Left cardiac atrium (tissue), 4 donors: Measurements from ENCODE around the gene SELENOI. TPM values are rescaled to one million over a fixed set of nuclear protein-coding genes. Genes with fewer than 3 reads are reported as not detected.
A peak's percentile ranks its signal among the peaks of the same experiment; 100 is the strongest.
"Not testable (repeated sequence)": the region's sequence is repeated elsewhere in the genome, so short reads cannot be mapped to it uniquely, and the experiment has no call there.

Experiments
- ATAC-seq, 2 donors: fragments of 200-7000 bp; cut with Tn5 transposase; one replicate each; pipeline ENCODE4 v1.9.1; 2020; ENCODE audit warnings: mild to moderate bottlenecking in 2 of 2, moderate library complexity in 2 of 2
- DNase-seq: peaks from one replicate; pipeline ENCODE4 v3.0.0-alpha.2; 2020
- intact Hi-C, 2 donors: fragments of 100-400 bp; cut with DNase I; formaldehyde crosslinking; loops; one replicate each; pipeline versions ENCODE4 v1.14.1 to v1.15.1; 2022 to 2023
- total RNA-seq, 2 donors: library from RNA; stranded (reverse); fragmentation: NEBNext Ultra II Directional; extraction: Animal tissue kit (Norgen Biotek cat#: 25700); gene quantifications; one replicate each; pipeline ENCODE4 v1.2.1, GENCODE V29; 2021
- donor health status: DM: no; HTN: yes; CAD: no.
- donor health status: DM: no; HTN: yes; CAD: no; lungs with severe emphysema.
- donor health status: DM: yes; HTN: yes; CAD: no.
- donor health status: Dilated cardiomyopathy.

SELENOI gene
- total RNA-seq, 2 donors from 2014 or later, result 13.5 to 20.4 TPM

GRCh38 chr2:26324903-26325302 is 21.0 kb upstream of the SELENOI start:
- ATAC-seq, result no peak
- DNase-seq, result no peak
- intact Hi-C loops, result no loop called here

DNA sequence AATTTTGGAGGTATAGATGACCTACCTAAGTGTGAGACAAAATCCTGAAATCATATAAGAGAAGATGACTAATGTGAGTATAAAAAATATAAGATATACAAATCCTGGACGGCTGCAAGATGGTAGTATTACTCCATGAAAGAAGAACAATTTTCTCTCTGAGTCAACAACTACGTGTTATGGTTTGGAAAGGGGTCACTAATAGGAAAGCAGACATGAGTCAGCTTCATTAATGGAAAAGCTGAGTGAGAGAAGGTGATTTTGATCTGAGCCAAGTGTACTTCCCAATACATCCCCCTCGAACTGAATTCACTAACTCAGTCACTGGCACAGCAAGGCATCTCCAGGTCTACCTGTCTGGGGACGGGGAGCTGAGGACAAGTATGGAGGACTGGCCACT is 20.1 kb upstream of the SELENOI start:
- DNase-seq, result no peak
- ATAC-seq, result no peak
- intact Hi-C loops, result no loop called here

DNA sequence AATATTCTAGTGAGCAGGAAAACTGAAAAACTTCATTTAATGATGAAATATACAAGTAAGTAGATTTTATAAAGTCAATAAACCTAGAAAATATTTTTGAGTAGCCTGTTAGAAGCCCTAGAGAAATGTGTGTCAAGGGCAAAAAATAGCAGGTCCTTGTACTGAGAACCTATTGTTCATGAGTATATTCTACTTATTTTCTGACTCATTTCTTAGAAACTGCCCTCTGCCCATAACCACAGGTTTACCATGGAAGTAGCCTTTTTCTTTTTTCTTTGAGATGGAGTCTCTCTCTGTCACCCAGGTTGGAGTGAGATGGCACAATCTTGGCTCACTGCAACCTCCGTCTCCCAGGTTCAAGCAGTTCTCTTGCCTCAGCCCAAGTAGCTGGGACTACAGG is 19.4 kb upstream of the SELENOI start:
- no peak for DNase-seq
- intact Hi-C loops, result no loop called here
- ATAC-seq, result no peak

GRCh38 chr2:26327291-26328272 is 18.4 kb upstream of the SELENOI start:
- DNase-seq, result no peak
- intact Hi-C loops, result no loop called here
- ATAC-seq, result no peak

GRCh38 chr2:26329083-26329482 is 16.9 kb upstream of the SELENOI start:
- DNase-seq, ATAC-seq, intact Hi-C loops: not testable (repeated sequence)

DNA sequence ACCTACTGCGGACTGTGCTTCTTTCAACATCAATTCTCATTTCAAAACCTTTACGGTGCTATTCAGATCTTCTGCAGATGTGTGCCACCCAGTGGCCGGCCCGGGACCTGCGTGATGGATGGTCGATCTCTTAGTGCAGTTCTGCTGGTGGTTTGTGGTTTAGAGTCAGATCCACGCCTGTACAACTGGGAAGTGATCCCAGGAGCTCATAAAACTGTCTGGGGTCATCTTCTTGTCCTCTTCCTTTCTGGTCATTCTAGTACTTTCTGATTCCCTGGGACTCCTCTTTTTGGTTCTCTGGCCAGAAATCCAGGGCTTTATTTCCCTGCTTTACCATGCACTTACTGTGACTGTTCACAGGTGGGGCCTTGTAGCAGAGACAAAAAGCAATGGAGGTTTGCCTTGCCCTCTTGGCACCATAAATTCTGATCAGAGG is 15.8 kb upstream of the SELENOI start:
- DNase-seq, result peak; percentile 89
- ATAC-seq, result peak; percentile 88 to 94
- intact Hi-C loops, result no loop called here

GRCh38 chr2:26330604-26331003 is 15.3 kb upstream of the SELENOI start:
- intact Hi-C loops, result no loop called here
- DNase-seq (no peak), ATAC-seq (no peak)

GRCh38 chr2:26331321-26331720 is 14.6 kb upstream of the SELENOI start:
- ATAC-seq, DNase-seq, intact Hi-C loops: not testable (repeated sequence)

- DNase-seq (no peak), ATAC-seq (no peak)
- intact Hi-C loops, result no loop called here
These were observed 12.7 kb upstream of the SELENOI start for GRCh38 chr2:26333293-26333692.

DNA sequence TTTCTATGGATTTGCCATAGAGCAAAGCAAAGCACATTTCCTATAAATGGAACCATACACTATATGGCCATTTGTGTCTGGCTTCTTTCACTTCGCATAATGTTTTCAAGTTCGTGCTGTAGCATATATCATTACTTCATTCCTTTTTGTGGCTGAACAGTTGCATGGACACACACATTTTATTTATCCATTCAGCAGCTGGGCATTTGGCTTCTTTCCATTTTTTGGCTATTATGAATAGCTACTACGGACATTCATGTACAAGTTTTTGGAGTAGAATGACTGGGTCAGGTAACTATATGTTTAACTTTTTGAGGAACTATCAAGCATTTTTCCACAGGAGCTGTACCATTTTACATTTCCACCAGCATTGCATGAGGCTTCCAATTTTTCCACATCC is 10.7 kb upstream of the SELENOI start:
- intact Hi-C loops, result no loop called here
- no peak for ATAC-seq
- DNase-seq, result no peak

- ATAC-seq, result no peak
- intact Hi-C loops, result no loop called here
- no peak for DNase-seq
These were observed 9.2 kb upstream of the SELENOI start for GRCh38 chr2:26336719-26337118.

- ATAC-seq (no peak), DNase-seq (no peak)
- intact Hi-C loops, result no loop called here
These were observed 8.6 kb upstream of the SELENOI start for GRCh38 chr2:26337298-26337697.

DNA sequence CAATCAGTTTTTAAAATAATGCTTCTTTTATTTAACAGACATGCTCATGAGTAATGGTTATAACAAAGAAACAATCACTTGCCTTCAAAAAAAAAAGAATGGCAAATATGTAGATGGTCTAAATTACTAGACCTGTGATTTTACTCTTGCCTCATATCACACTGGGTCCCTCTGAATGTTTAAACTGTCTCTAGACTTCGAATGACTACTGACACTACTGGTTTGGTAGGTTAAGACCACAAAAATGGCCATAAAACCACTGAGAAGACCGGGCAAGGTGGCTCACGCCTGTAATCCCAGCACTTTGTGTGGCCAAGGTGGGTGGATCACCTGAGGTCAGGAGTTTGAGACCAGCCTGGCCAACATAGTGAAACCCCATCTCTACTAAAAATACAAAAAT is 5.1 kb upstream of the SELENOI start:
- DNase-seq (no peak), ATAC-seq (no peak)
- intact Hi-C loops, result no loop called here

DNA sequence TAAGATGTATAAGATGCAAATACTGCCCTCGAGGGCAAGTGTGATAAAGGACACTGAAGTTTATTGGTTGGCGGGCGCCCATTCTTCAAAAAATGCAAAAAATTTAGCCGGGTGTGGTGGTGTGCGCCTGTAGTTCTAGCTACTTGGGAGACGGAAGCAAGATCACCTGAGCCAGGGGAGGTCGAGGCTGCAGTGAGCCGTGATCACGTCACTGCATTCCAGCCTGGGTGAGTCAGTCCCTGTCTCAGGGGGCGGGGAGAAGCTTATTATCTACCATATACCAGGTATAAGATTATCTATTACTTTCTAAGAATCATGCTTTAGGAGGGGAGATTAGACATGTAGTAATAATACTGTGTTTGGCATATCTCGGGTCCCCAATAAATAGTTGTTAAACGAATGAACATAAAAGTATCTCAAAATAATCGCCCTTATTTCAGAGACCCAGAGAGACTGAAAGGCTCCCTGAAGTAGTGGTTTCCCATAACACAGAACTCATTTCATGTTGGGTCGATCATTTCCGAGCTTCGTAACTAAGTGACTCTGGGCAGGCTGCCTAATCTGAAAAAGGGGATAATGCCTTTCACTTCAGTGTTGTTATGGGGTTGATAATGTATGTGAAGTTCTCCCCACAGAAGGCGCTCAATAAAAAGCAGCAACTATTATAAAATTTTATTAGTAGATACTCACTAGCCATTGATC is 1.2 kb upstream of the SELENOI start:
- ATAC-seq (no peak), DNase-seq (no peak)
- intact Hi-C loops, result no loop called here

DNA sequence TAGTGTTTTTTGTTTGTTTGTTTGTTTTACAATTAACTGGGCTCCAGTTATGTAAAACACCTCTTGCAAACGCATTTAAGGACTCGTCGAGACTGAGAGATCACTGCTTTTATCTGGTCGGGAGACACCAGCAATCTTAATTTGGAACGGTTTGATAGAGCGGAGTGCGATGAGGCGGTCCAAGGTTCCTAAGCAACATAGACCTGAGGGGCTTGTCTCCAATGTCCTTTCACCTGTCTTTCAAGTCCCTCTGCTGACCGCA is 729 bp upstream of the SELENOI start:
- ATAC-seq (no peak), DNase-seq (no peak)
- intact Hi-C loops, result no loop called here

DNA sequence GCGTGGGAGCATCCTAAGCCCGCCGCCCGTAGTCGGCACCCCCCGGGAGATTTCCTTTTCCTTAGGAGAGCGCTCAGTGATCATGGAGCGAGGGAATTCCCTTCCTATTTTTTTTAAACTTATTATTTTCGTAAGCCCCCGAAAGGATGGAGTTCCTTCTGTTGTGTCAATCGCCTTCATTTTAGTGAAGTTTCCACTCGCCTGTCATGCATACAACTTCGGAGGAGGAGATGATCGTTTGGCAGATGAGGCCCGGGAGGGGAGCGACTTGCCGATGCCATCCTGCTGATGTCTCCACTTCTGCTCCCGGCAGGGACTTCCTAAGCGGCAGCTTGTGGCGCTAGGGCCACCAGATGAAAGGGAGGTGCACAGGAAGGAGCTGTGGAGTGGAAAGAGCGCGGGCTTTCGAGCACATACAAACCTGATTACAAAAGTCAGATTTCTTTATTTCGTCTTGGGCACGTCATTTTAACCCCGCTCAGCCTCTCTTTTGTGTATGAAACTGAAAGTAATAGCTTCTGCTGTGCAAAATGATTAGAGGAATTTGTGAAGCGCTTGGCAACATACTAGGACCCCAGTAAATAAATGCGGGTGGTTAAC is 611 bp downstream of the SELENOI start, which contains the start of gene ADGRF3:
ADGRF3 (minus strand) TSS at position 336 of the 600 bp plus-strand sequence. CDS start 555 bp downstream, outside the sequence.
- DNase-seq (peak; percentile 63), ATAC-seq (peak; percentile 31 to 56)
- intact Hi-C loops, result no loop called here

GRCh38 chr2:26347286-26347865 is 1.4 kb downstream of the SELENOI start:
- ATAC-seq (no peak), DNase-seq (no peak)
- intact Hi-C loops, result no loop called here

DNA sequence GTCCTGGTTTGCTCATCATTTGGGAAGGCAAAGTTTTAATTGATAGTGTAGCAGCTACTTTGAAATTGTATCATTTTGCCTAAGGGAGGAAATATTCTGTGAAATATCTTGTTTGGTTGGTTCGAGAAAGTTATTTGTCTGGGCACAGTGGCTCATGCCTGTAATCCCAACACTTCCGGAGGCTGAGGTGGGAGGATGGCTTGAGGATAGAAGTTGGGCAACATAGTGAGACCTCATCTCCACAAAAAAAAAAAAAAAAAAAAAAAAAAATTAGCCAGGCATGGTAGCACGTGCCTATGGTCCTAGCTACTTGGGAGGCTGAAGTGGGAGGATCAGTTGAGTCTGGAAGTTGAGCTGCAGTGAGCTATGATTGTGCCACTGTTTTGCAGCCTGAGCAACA is 3.7 kb downstream of the SELENOI start:
- ATAC-seq, result no peak
- intact Hi-C loops, result no loop called here
- no peak for DNase-seq

DNA sequence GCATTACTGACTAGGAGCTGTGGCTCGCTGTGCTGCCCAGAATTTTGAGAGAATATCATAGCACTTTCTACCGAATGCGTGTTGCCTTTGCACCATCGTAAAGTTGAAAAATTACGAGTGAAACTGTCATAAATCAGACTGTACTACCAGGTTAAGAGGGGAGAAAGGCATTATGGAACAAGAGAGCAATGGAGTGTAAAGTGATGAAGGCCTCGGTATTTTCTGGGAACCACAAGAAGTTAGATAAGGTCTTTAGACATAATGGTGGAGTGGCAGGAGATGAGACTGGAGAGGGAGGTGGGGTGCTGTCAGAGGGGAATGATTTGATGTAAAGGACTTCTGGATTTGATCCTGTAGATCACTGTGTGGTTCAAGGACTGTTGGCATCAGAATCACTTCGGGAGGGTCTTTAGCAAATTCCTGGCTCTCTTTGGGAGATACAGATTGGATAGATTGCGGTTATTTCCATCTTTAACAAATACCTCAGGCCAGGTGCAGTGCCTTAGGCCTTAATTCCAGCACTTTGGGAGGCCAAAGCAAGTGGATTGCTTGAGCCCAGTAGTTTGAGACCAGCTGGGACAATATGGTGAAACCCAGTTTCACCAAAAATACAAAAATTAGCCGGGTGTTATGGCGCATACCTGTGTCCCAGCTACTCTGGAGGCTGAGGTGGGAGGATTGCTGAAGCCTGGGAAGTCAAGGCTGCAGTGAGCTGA is 5.6 kb downstream of the SELENOI start:
- DNase-seq (no peak), ATAC-seq (no peak)
- intact Hi-C loops, result no loop called here
